KG1 (cell line): ENCODE measurements around the gene SPOCK3.

Source experiments
- DNase-seq: peaks from one replicate; lab custom pipeline; 2025; lab: John Stamatoyannopoulos, UW

The SPOCK3 gene

DNA sequence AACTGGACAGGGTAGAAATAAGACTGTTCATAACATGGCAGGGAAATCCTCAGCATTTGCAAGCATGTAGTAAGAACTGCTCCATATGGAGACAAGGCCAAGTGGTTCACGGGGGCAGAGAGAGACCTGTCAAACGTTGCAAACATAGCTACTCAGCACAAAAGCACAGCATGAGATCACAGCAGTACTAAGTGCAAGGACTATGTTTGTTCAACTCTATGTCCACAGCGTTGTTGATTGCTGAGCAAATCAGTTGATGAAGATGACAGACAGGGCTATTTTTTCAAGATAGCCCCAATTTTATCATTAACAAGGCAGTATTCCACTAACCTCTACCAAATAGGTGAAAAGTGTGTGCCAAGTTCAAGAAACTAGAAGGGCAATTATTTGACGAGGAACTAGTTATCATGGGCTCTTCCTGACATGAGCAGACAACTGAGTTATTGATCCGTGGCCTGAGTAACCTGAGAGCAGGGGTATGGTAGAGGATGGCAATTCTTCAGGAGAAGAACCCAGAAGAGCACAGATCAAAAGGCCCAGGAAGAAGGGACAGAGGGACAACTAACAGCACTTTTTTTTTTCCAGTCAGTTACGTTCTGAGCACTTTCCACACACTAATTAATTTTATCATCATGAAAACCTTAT, 57.4 kb downstream of the SPOCK3 start:
- no peak for DNase-seq

GRCh38 chr4:167171928-167172327, 62.4 kb downstream of the SPOCK3 start:
- DNase-seq, result no peak

DNA sequence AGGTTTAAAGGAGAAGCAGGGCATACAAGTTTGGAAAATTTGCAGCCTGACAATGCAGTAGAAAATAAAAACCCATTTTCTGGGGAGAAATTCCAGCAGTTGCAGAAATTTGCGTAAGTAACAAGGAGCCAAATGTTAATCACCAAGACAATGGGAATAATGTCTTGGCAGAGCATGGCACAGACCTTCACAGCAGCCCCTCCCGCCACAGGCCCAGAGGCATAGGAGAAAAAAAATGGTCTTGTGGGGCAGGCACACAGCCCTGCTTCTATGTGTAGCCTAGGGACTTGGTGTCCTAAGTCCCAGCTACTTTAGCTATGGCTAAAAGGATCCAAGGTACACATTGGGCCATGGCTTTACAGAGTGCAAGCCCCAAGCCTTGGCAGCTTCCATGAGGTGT, 65.7 kb downstream of the SPOCK3 start:
- no peak for DNase-seq

- DNase-seq, result no peak
These were observed 83.7 kb downstream of the SPOCK3 start for GRCh38 chr4:167150587-167150986.

- no peak for DNase-seq
These were observed 89.7 kb downstream of the SPOCK3 start for GRCh38 chr4:167144605-167145004.

DNA sequence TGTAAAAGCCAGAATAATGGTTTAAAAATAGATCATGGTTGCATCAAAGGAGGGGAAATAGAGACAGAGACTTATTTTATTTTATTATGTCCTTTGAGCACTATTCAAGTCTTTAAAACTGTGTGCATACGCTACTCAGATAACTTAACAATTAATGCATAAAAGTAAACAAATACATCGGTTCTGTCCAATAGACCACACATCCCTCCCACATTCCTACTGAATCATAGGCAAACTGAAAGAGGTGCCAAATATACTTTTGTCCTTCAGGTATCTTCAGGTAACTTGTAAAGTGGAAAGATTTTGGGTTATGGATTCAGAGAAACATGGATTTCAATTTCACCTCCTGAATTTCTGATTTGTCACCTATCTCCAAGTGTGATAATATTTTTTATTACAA, 91.3 kb downstream of the SPOCK3 start:
- no peak for DNase-seq

GRCh38 chr4:167136270-167136669, 98.0 kb downstream of the SPOCK3 start:
- DNase-seq, result no peak

DNA sequence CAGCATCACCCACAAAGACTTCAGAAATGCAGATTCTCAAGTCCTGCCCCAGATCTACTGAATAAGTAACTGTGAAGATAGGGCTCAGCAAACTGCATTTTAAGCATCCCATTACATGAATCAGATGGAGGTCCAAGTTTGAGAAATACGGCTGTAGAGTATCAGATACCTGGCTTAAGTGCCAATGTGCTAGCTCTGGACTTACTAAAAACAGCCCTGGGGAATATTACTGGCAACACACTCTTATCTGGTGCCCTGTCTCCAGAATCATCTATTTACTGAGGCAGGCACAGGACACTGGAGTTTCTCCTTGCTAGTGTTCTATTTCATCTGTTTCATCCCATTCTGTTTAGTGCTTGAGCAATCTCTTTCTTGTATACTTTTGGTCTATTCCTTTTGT, 105.1 kb downstream of the SPOCK3 start:
- no peak for DNase-seq

DNA sequence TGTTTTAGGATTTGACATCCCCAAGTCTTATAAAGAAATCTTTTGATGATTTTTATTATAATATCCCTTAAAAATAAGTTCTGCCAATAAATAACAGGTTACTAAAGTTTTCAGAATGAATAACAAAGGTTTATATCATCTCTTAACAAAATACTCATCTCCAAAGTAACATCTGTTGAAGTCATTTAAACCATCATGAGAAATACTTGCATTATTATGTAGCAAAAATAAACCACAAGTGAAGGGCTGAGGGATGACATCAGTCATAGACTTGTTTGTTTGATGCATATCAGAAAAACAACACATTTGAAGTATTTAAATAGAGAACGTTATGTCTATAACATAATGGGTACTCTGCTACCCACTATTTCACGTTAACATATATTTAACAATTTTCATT, 114.9 kb downstream of the SPOCK3 start:
- DNase-seq, result no peak

- no peak for DNase-seq
These were observed 117.0 kb downstream of the SPOCK3 start for GRCh38 chr4:167117273-167117672.

GRCh38 chr4:167114416-167114971, 119.8 kb downstream of the SPOCK3 start:
- no peak for DNase-seq

DNA sequence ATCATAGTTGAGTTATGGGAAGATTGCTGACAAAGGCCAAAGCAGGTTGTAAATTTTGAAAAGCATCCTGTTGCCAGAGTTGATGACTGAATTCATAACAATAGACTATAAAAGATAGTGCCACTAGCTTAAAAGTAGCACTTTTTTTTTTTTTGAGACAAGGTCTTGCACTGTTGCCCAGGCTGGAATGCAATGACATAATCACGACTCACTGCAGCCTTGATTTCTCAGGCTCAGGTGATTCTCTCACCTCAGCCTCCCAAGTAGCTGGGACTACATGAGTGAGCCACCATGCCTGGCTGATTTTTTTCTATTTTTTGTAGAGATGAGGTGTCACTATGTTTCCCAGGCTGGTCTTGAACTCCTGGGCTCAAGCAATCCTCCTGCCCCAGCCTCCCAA, 122.7 kb downstream of the SPOCK3 start:
- no peak for DNase-seq

GRCh38 chr4:167111092-167111491, 123.2 kb downstream of the SPOCK3 start:
- no peak for DNase-seq

DNA sequence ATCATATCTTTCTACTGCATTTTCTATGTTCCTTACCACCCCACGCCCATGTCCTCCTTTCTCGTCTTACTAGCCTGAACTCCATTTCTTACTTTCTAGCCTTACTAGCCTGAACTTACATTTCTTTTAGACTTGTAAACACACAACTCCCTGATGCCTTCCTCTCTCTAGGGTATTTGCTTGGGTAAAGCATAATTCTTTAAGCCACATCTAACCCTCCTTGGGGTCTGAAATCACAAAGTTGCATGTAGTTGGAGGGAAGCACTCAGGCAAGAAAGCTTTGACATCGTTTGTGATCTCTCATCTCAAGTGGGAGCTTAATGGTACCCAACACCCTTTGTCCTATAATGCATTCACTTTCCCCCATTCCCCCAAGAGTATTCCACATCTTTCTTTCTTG, 124.4 kb downstream of the SPOCK3 start:
- no peak for DNase-seq

DNA sequence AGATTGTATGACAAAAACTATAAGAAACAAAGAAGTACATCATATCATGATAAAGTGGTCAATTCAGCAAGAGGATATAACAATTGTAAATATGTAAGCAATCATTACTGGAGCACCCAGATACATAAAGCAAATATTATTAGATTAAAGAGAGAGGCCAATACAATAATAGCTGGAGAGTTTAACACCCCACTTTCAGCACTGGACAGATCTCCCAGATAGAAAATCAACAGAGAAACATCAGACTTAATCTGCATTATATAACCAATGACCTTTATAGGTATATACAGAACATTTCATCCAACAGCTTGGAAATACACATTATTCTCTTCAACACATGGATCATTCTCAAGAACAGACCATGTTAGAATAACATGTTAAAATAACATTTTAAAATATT, 128.4 kb downstream of the SPOCK3 start:
- DNase-seq, result no peak

DNA sequence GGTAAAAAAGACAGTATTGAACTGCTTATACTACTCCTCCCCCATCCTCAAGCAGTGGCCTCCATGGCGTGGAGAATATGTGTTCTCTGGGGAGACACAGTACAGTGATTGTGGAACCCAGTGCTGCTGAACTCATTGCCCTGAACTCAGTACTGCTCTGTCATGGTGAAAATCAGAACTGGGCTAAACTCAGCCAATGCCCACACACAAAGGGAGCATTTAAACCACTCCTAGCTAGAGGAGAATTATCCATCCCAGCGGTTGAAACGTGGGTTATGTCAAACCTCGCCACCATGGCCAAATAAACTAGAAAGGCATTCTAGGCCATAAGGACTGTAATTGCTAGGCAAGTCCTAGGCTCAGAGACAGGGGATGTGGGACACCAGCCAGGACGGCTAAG, 131.8 kb downstream of the SPOCK3 start:
- DNase-seq, result no peak

DNA sequence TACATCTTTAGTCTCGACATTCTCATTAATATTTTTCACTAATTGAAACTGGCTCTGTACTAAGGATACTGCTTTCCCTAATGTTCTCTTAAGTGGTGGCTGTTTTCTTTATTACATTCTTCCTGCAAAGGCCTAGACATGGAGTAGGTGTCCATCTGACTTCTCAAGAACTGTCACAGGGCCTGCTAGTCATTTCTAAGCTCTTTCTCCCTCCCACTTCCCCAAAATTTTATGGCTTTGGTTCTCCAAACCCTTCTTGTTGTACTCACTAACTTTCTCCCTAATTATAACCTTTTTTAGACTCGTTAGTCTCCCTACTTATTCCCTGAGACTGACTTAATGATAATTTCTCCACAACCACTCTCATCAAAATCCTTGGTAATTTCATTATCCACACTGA, 133.3 kb downstream of the SPOCK3 start:
- DNase-seq, result no peak

DNA sequence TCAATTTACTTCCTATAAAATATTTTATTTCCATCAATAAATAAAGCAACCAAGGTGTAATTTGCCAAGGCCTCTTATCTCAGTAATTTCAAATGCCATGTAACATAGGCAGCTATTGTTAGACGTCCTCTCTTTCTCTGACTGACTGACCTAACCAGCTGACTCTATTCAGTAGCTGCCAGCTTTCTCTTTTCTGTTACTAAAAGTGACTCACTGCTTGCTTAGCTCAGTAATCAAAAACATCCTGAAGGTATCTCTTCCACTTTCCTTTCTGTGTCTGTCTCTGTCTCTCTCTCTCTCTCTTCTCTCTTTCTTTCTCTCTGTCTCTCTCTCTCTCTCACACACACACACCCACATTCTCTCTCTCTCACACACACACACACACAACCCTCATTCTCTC, 134.2 kb downstream of the SPOCK3 start:
- DNase-seq, result no peak

- no peak for DNase-seq
These were observed 146.2 kb downstream of the SPOCK3 start for GRCh38 chr4:167088115-167088514.

DNA sequence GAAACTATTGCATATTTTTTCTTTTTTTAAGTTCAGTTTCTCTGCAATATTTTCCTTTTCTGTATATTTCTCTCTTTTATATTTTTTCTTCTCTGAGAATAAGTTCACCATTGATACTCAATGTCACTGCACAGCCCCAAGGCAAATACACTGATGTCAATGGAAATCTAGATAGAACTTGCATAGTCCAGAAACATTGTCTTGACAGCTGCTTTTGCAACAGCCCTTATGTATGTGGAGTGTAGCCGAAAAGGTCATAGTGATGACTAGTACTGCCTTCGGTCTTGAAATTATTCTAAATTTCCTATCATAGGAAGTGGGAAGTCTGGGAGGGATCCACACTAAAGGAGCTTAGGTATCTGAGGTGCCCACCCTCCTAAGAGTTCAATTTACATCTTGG, 150.0 kb downstream of the SPOCK3 start:
- no peak for DNase-seq

GRCh38 chr4:167079762-167080161, 154.5 kb downstream of the SPOCK3 start:
- DNase-seq, result no peak

DNA sequence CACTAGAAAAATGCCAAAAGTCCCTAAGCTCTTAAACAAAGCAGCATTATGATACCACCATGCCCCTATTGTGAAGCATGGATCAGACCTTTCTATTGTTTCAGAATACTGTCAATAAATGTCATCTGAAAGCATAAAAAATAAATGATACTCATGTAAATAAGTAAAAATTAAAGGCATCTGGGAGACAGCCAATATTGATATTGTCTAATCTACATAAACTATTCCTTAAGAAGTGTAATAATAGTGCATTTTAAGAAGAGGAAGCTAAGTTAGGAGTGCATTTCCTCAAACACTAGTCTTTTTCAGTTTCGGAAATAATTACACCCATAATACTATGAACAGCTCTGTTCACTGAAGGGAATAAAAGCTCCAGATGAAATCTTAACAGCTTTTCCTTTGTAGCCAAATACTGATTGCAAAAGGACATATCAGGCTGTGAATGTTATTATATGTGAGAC, 181.6 kb downstream of the SPOCK3 start:
- no peak for DNase-seq

DNA sequence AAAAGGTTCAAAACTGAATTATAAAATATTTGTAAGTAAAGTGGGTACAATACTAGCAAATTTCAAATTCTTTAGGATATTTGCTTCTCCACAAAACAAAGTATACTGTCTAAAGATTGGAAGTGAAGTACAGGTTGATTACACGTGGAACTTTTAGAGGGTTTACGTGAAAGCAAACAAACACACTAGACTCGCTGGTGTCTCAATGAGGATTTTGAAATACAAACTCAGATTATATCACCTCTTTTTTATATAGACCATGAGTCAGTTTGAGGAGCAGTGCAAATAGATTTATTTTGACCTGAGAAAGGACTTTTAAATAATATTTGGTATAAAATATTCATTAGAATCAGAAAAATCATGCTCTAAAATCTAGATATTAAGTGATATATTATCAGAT, 185.0 kb downstream of the SPOCK3 start:
- DNase-seq, result no peak

GRCh38 chr4:167041524-167041923, 192.8 kb downstream of the SPOCK3 start:
- no peak for DNase-seq
